Right ventricle myocardium inferior (tissue), 1 donor: ENCODE results near the gene CCT7. TPM values are rescaled to one million over a fixed set of nuclear protein-coding genes. Genes with fewer than 3 reads are reported as not detected.
A peak's percentile ranks its signal among the peaks of the same experiment; 100 is the strongest.
"Not testable (repeated sequence)": the region's sequence is repeated elsewhere in the genome, so short reads cannot be mapped to it uniquely, and the experiment has no call there.

Experiments
- ATAC-seq: fragments of 200-7000 bp; cut with Tn5 transposase; one replicate; pipeline ENCODE4 v1.9.1; 2020; ENCODE audit warnings: mild to moderate bottlenecking, moderate library complexity
- DNase-seq: peaks from one replicate; pipeline ENCODE4 v3.0.0; 2021; ENCODE audit errors: missing footprints
- intact Hi-C: fragments of 100-400 bp; cut with DNase I; formaldehyde crosslinking; loops from one replicate; pipeline ENCODE4 v1.11.0; 2022
- total RNA-seq: library from RNA; stranded (reverse); fragmentation: NEBNext Ultra II Directional; extraction: Animal tissue kit (Norgen Biotek cat#: 25700); gene quantifications from one replicate; pipeline ENCODE4 v1.2.1, GENCODE V29; 2021
- donor health status: DM: no; HTN: yes; CAD: no; lungs with severe emphysema.

CCT7 gene
- total RNA-seq, 1 donor from 2014 or later = 212 TPM

- ATAC-seq = no peak
- intact Hi-C loops = no loop called here
- DNase-seq = no peak
These were observed 18.3 kb downstream of the CCT7 start for GRCh38 chr2:73252238-73253027.

- no peak for DNase-seq
- no peak for ATAC-seq
- intact Hi-C loops = no loop called here
These were observed 19.3 kb downstream of the CCT7 start for GRCh38 chr2:73253400-73253799.

- intact Hi-C loops = no loop called here
- ATAC-seq (no peak), DNase-seq (no peak)
These were observed 19.8 kb downstream of the CCT7 start for GRCh38 chr2:73253901-73254300.

GRCh38 chr2:73254343-73255006, 20.4 kb downstream of the CCT7 start:
- DNase-seq = no peak
- intact Hi-C loops = no loop called here
- ATAC-seq = no peak

GRCh38 chr2:73255007-73255644, 21.0 kb downstream of the CCT7 start:
- intact Hi-C loops = no loop called here
- no peak for ATAC-seq
- no peak for DNase-seq

GRCh38 chr2:73255907-73256617, 22.0 kb downstream of the CCT7 start:
- DNase-seq (no peak), ATAC-seq (no peak)
- intact Hi-C loops = no loop called here

- ATAC-seq (no peak), DNase-seq (no peak)
- intact Hi-C loops = no loop called here
These were observed 22.5 kb downstream of the CCT7 start for GRCh38 chr2:73256618-73256922.

- intact Hi-C loops = no loop called here
- no peak for DNase-seq
- no peak for ATAC-seq
These were observed 22.9 kb downstream of the CCT7 start for GRCh38 chr2:73257021-73257420.

- ATAC-seq = no peak
- peak; percentile 82 for DNase-seq
- intact Hi-C loops = no loop called here
These were observed 23.5 kb downstream of the CCT7 start for GRCh38 chr2:73257425-73258125.

GRCh38 chr2:73258186-73258912, 24.2 kb downstream of the CCT7 start:
- intact Hi-C loops = no loop called here
- ATAC-seq = no peak
- no peak for DNase-seq

GRCh38 chr2:73258913-73259215, 24.8 kb downstream of the CCT7 start:
- no peak for DNase-seq
- intact Hi-C loops = no loop called here
- ATAC-seq = no peak

GRCh38 chr2:73259276-73259675, 25.2 kb downstream of the CCT7 start:
- no peak for ATAC-seq
- no peak for DNase-seq
- intact Hi-C loops = no loop called here

GRCh38 chr2:73259704-73260337, 25.7 kb downstream of the CCT7 start:
- intact Hi-C loops = no loop called here
- DNase-seq (no peak), ATAC-seq (no peak)

GRCh38 chr2:73260338-73260984, 26.4 kb downstream of the CCT7 start:
- intact Hi-C loops = no loop called here
- DNase-seq (no peak), ATAC-seq (peak; percentile 44)

GRCh38 chr2:73262108-73262651, 28.1 kb downstream of the CCT7 start:
- DNase-seq (no peak), ATAC-seq (no peak)
- intact Hi-C loops = no loop called here

GRCh38 chr2:73262691-73263429, 28.8 kb downstream of the CCT7 start:
- DNase-seq, intact Hi-C loops, ATAC-seq: not testable (repeated sequence)
